ENCODE measurements around the gene R3HDM2.

- no peak for TF ChIP-seq POLR2A (IDR thresholded peaks at IDR 0.05)
- TF ChIP-seq, protein P1, sequence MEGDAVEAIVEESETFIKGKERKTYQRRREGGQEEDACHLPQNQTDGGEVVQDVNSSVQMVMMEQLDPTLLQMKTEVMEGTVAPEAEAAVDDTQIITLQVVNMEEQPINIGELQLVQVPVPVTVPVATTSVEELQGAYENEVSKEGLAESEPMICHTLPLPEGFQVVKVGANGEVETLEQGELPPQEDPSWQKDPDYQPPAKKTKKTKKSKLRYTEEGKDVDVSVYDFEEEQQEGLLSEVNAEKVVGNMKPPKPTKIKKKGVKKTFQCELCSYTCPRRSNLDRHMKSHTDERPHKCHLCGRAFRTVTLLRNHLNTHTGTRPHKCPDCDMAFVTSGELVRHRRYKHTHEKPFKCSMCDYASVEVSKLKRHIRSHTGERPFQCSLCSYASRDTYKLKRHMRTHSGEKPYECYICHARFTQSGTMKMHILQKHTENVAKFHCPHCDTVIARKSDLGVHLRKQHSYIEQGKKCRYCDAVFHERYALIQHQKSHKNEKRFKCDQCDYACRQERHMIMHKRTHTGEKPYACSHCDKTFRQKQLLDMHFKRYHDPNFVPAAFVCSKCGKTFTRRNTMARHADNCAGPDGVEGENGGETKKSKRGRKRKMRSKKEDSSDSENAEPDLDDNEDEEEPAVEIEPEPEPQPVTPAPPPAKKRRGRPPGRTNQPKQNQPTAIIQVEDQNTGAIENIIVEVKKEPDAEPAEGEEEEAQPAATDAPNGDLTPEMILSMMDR (IDR thresholded peaks at IDR 0.05): no peak
- no peak for TF ChIP-seq EP300 (IDR thresholded peaks at IDR 0.05; ENCODE audit: low read depth)
Measured at GRCh38 chr12:57234233-57234570, 196.6 kb downstream of the R3HDM2 start.

Data from transverse colon (tissue), 3 donors.